ENCODE data around the gene SAMD4B. TPM values are rescaled to one million over a fixed set of nuclear protein-coding genes. Genes with fewer than 3 reads are reported as not detected.

SAMD4B gene
- total and polyA plus RNA-seq, 2 of the 8 experiments (the other 6 are each of a cell fraction or from before 2014, with no cell fraction given) = 137 to 158 TPM

GRCh38 chr19:39303373-39304184, 38.6 kb upstream of the SAMD4B start:
- ChIA-PET CTCF (ENCODE audit: partially characterized antibody) (interaction anchor here (0.5 to 1.9 kb wide), 5 partner anchors 11 to 335 kb away, joined by 3 to 8 read pairs (median 3); partner anchors contain the start of gene NCCRP1), POLR2A (ENCODE audit: partially characterized antibody) (interaction anchor here (0.6 to 1.6 kb wide), 9 partner anchors 8 to 281 kb away, joined by 3 to 6 read pairs (median 3); partner anchors contain the start of genes MED29 and PAF1)
- no peak overlapping the region for H3K23ac ChIP-seq (ENCODE audit: insufficient read length)
- no peak overlapping the region for H3K56ac ChIP-seq (replicated peaks; ENCODE audit: insufficient read length, low read depth, low read length)
- H4K8ac ChIP-seq (ENCODE audit: extremely low read depth, insufficient read depth, low read length) = no peak overlapping the region
- no peak overlapping the region for H2AK5ac ChIP-seq (ENCODE audit: low read depth, low read length)
- H2BK15ac ChIP-seq (ENCODE audit: low read length) = no peak overlapping the region
- no peak overlapping the region for H3K4ac ChIP-seq (replicated peaks; ENCODE audit: insufficient read length, low read depth, low read length)
- no peaks in the 10 kb centered on the region for H3K36me3 ChIP-seq (ENCODE audit: control insufficient read depth in 2 of 4, insufficient read depth in 4 of 4, low read length in 3 of 4)
- peak; percentile 28 for FAIRE-seq
- no peak overlapping the region for H2BK5ac ChIP-seq (ENCODE audit: low read depth, low read length)
- H2BK20ac ChIP-seq (ENCODE audit: low read length) = no peak overlapping the region
- H3K4me1 ChIP-seq (replicated peaks in 1 of 4; ENCODE audit: control insufficient read depth in 3 of 4, insufficient read depth in 4 of 4, low read length in 3 of 4) = peaks cover 1 to 14% (median 11%) of the 10 kb centered on the region in 4 experiments; a peak in 6 of 7 replicates
- no peaks in the 10 kb centered on the region for H3K9me3 ChIP-seq (ENCODE audit: insufficient read depth in 2 of 2, low read depth in 1 of 2, low read length in 1 of 2)
- H2BK12ac ChIP-seq (ENCODE audit: low read depth, low read length) = 0 out of 2 replicates have a peak overlapping the region, but pooled peaks have one; percentile 51
- H3K9ac ChIP-seq (replicated peaks in 1 of 4; ENCODE audit: extremely low read depth in 1 of 4, low read depth in 3 of 4, low read length in 3 of 4) = no peak overlapping the region
- no peak overlapping the region for H2BK120ac ChIP-seq (replicated peaks; ENCODE audit: low read depth, low read length)
- peak overlapping the region in 1 of 4 experiments; percentile 24; a peak in 1 of 8 replicates for H3K4me3 ChIP-seq (ENCODE audit: extremely low read depth in 1 of 4, insufficient read depth in 2 of 4, low read depth in 3 of 4, low read length in 4 of 4)
- no peaks in the 10 kb centered on the region for H4K20me1 ChIP-seq (replicated peaks in 1 of 2; ENCODE audit: control insufficient read depth in 1 of 2, insufficient read depth in 2 of 2, low read length in 2 of 2)
- no peak overlapping the region; the same call in 1 of the 2 replicates for H3K18ac ChIP-seq (ENCODE audit: extremely low read depth, low read length)
- H2AFZ ChIP-seq (ENCODE audit: low read length) = peak overlapping the region; percentile 89; the same call in 1 of the 2 replicates
- peak overlapping the region; percentile 39 to 55; a peak in 2 of 4 replicates for H3K4me2 ChIP-seq (ENCODE audit: insufficient read depth in 1 of 2, low read depth in 2 of 2, low read length in 2 of 2)
- H3K79me1 ChIP-seq (ENCODE audit: low read depth, low read length) = no peaks in the 10 kb centered on the region
- no peak for DNase-seq (ENCODE audit: low read depth in 1 of 2, low spot score in 2 of 2)
- peaks cover 12% of the 10 kb centered on the region; the same call in 1 of the 2 replicates for H3K23me2 ChIP-seq (ENCODE audit: low read depth, low read length)
- H4K5ac ChIP-seq (ENCODE audit: insufficient read length, low read depth, low read length) = no peak overlapping the region
- peaks cover 0 to 29% (median 9%) of the 10 kb centered on the region in 4 experiments; a peak in 4 of 7 replicates for H3K27me3 ChIP-seq (replicated peaks in 1 of 4; ENCODE audit: control insufficient read depth in 3 of 4, extremely low read depth in 1 of 4, insufficient read depth in 3 of 4, low read length in 3 of 4)
- H4K91ac ChIP-seq (replicated peaks; ENCODE audit: insufficient read length, low read length) = no peak overlapping the region
- H3K14ac ChIP-seq (ENCODE audit: insufficient read length) = no peak overlapping the region
- no peaks in the 10 kb centered on the region for H3K79me2 ChIP-seq (ENCODE audit: control insufficient read depth in 1 of 2, insufficient read depth in 2 of 2, low read length in 2 of 2)
- H3K27ac ChIP-seq (ENCODE audit: low read depth, low read length) = no peak overlapping the region
- WGBS, 2 experiments (ENCODE audit: extremely low coverage in 1 of 2, insufficient coverage in 1 of 2, insufficient read length in 1 of 2, insufficient replicate concordance in 2 of 2, low coverage in 1 of 2, low lambda C conversion rate in 2 of 2, missing lambda C conversion rate in 1 of 2) = 63% methylated on average over 10 of the region's 10 CpGs; no CpG with 5 or more reads in 1 of the 2 experiments
- TF ChIP-seq CEBPB (IDR thresholded peaks at IDR 0.05; ENCODE audit: low read depth, low read length) (peak; percentile 66; the same call in 1 of the 2 replicates), RFX5 (IDR thresholded peaks at IDR 0.05; ENCODE audit: borderline replicate concordance, low read depth, low read length) (peak; percentile 65), SP1 (IDR thresholded peaks at IDR 0.05; ENCODE audit: low read depth, low read length) (peak; percentile 41; the same call in 1 of the 2 replicates), ATF3 (IDR thresholded peaks at IDR 0.05; ENCODE audit: insufficient read depth, low read depth, low read length) (peak; percentile 55; the same call in 1 of the 2 replicates)

Measured in H1 (cell line).